Brain pericyte (primary cell): ENCODE measurements around the gene SCLT1.

Source experiments
- DNase-seq: peaks from one replicate; pipeline ENCODE4 v3.0.0-alpha.2; 2012; ENCODE audit warnings: low read depth, low spot score

The SCLT1 gene

DNA sequence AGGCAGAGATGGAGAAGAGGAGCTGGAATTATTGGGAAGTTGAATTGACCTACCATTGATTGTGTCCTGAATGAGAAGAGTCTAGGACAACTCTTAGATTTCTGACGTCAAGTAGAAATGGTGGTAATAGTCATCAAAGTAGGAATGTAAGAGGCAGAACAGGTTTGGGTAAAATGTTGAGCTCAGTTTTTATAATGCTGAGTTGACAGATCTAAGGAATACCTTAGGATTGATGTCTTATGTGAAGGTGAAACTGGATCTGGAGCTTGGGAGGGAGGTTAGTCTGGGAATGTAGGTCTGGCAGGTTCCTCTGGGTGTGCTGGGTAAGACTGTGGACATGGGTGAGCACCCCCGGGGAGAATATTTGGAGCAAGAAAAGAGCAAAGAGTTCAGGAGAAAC is 251.9 kb downstream of the SCLT1 start:
- DNase-seq = no peak

DNA sequence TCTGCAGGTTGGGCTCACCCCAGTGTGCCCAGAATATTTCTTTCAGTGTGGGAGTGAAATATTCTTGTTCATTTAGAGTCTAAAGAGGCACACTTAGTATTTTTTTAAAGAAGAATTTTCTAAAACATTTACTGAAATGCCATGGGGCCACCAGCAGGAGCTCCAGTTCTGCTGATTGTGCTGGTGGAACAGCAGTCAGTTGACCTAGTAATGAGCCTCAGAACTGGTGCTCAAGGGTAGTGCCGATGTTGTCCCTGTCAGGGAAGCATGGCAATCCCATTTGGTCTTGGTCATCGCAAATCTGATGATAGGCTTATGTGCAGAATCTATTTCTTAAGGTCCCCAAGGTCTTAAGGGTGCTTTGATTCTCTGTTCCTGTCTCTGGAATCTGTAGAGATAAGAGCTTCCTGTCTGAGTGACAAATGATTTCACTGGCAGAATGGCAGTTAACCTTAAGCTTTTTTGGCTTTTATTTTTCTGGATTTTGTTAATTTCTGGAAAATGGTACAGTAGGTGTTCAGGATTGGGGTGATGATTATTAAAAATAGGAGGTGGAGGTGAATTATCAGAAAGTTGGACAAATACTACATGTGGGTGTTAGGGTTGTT is 252.5 kb downstream of the SCLT1 start:
- DNase-seq = no peak

- DNase-seq = no peak
These were observed 255.7 kb downstream of the SCLT1 start for GRCh38 chr4:128837679-128838078.

DNA sequence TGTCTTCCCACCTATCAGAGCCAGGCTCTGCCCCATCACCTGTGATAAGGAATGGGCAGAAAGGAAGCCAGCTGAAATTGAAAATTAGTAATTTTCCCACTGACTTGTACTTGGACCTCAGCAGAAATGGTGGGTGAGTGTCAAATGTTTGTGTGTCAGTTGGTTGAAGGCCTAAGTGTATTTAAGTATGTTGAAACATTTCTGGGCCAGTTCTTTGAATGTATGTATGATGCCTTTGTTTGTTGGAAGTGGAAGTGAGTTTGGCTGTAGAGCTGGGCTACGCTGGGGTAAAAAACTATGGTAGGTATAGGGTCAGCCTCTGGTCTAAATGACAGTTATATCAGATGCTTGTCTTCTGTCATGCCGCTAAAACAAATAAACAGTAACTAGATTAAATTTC is 256.1 kb downstream of the SCLT1 start:
- DNase-seq = no peak

GRCh38 chr4:128835498-128836222 is 257.7 kb downstream of the SCLT1 start:
- DNase-seq = no peak
